ENCODE data around the gene MYO18B. TPM values are rescaled to one million over a fixed set of nuclear protein-coding genes. Genes with fewer than 3 reads are reported as not detected.
A peak's percentile ranks its signal among the peaks of the same experiment; 100 is the strongest.
"Not testable (repeated sequence)": the region's sequence is repeated elsewhere in the genome, so short reads cannot be mapped to it uniquely, and the experiment has no call there.

MYO18B gene
- total RNA-seq, 1 donor from 2014 or later: not detected

GRCh38 chr22:25701056-25701780 lies 40.8 kb upstream of the MYO18B start:
- H3K4me3 ChIP-seq: no peak overlapping the region
- intact Hi-C loops (cut with DNase I): no loop called here
- peak overlapping the region; percentile 13 for H3K27ac ChIP-seq
- DNase-seq: no peak
- peaks cover 23% of the 10 kb centered on the region for H3K36me3 ChIP-seq
- TF ChIP-seq CTCF (IDR thresholded peaks at IDR 0.05): no peak
- H3K9me3 ChIP-seq: no peaks in the 10 kb centered on the region
- no peaks in the 10 kb centered on the region for H3K4me1 ChIP-seq
- no peaks in the 10 kb centered on the region for H3K27me3 ChIP-seq (ENCODE audit: low read depth)
- ATAC-seq: peak; percentile 36 to 68

- Histone ChIP-seq H3K4me1 (no peaks in the 10 kb centered on the region), H3K36me3 (peaks cover 18% of the 10 kb centered on the region), H3K4me3 (no peak overlapping the region), H3K27ac (no peak overlapping the region), H3K27me3 (ENCODE audit: low read depth) (no peaks in the 10 kb centered on the region), H3K9me3 (no peaks in the 10 kb centered on the region)
- ATAC-seq: peak in 1 of 2 donors; percentile 52
- peak; percentile 34 for TF ChIP-seq CTCF (IDR thresholded peaks at IDR 0.05)
- no peak for DNase-seq
- intact Hi-C loops (cut with DNase I): no loop called here
Observed at GRCh38 chr22:25702040-25702439, 39.9 kb upstream of the MYO18B start.

- no peak for TF ChIP-seq CTCF (IDR thresholded peaks at IDR 0.05)
- ATAC-seq (no peak), DNase-seq (no peak)
- H3K27me3 ChIP-seq (ENCODE audit: low read depth): no peaks in the 10 kb centered on the region
- H3K9me3 ChIP-seq: no peaks in the 10 kb centered on the region
- H3K27ac ChIP-seq: no peak overlapping the region
- H3K4me1 ChIP-seq: no peaks in the 10 kb centered on the region
- intact Hi-C loops (cut with DNase I): no loop called here
- no peak overlapping the region for H3K4me3 ChIP-seq
- peaks cover 18% of the 10 kb centered on the region for H3K36me3 ChIP-seq
Observed at GRCh38 chr22:25702571-25703167, 39.3 kb upstream of the MYO18B start.

- Histone ChIP-seq H3K27me3 (ENCODE audit: low read depth) (no peaks in the 10 kb centered on the region), H3K4me3 (no peak overlapping the region), H3K9me3 (no peaks in the 10 kb centered on the region), H3K27ac (no peak overlapping the region), H3K4me1 (no peaks in the 10 kb centered on the region), H3K36me3 (peaks cover 20% of the 10 kb centered on the region)
- intact Hi-C loops (cut with DNase I): no loop called here
- DNase-seq: no peak
- no peak for ATAC-seq
- no peak for TF ChIP-seq CTCF (IDR thresholded peaks at IDR 0.05)
Observed at GRCh38 chr22:25704701-25705100, 37.3 kb upstream of the MYO18B start.

- no peak overlapping the region for H3K4me3 ChIP-seq
- ATAC-seq: no peak
- DNase-seq: no peak
- H3K27ac ChIP-seq: no peak overlapping the region
- no peak for TF ChIP-seq CTCF (IDR thresholded peaks at IDR 0.05)
- H3K9me3 ChIP-seq: no peaks in the 10 kb centered on the region
- H3K36me3 ChIP-seq: peaks cover 25% of the 10 kb centered on the region
- intact Hi-C loops (cut with DNase I): no loop called here
- no peaks in the 10 kb centered on the region for H3K27me3 ChIP-seq (ENCODE audit: low read depth)
- H3K4me1 ChIP-seq: no peaks in the 10 kb centered on the region
Observed at GRCh38 chr22:25706197-25706596, 35.8 kb upstream of the MYO18B start.

- intact Hi-C loops (cut with DNase I); H3K4me1 ChIP-seq; H3K27ac ChIP-seq; H3K27me3 ChIP-seq (ENCODE audit: low read depth); DNase-seq; H3K9me3 ChIP-seq; H3K4me3 ChIP-seq; ATAC-seq: not testable (repeated sequence)
- peaks cover 45% of the 10 kb centered on the region for H3K36me3 ChIP-seq
Observed at GRCh38 chr22:25708430-25708829, 33.6 kb upstream of the MYO18B start.

Data from lower lobe of right lung (tissue), 2 donors.